HUES64 (cell line): ENCODE data around the gene MCFD2.
A peak's percentile ranks its signal among the peaks of the same experiment; 100 is the strongest.

Source experiments
- H3K27ac ChIP-seq: 2 replicates; pipeline ENCODE4 v1.7.0; 2013; ENCODE audit warnings: low read depth, low read length, inconsistent platforms
- H3K27me3 ChIP-seq: 2 replicates; pipeline ENCODE4 v1.6.1; 2013; ENCODE audit warnings: mild to moderate bottlenecking, low read length; ENCODE audit not compliant: insufficient read depth
- H3K36me3 ChIP-seq: 2 replicates; pipeline ENCODE4 v1.6.1; 2013; ENCODE audit warnings: mild to moderate bottlenecking, low read length; ENCODE audit not compliant: insufficient read depth
- H3K4me1 ChIP-seq: 2 replicates; pipeline ENCODE4 v1.6.1; 2013; ENCODE audit warnings: mild to moderate bottlenecking, low read length, moderate library complexity; ENCODE audit not compliant: insufficient read depth
- H3K4me3 ChIP-seq: 2 replicates; pipeline ENCODE4 v1.5.1; 2013; ENCODE audit warnings: mild to moderate bottlenecking, low read length, moderate library complexity
- H3K9ac ChIP-seq: 2 replicates; pipeline ENCODE4 v1.6.1; 2013; ENCODE audit warnings: mild to moderate bottlenecking, low read depth, low read length
- H3K9me3 ChIP-seq: 2 replicates; pipeline ENCODE4 v1.6.1; 2013; ENCODE audit warnings: low read depth, low read length; ENCODE audit not compliant: insufficient read depth
- WGBS: fragments of 150-250, 120-280 bp; methylation state at CpG from one replicate; pipeline ENCODE4 v1.1.7; 2013; ENCODE audit warnings: missing lambda C conversion rate; 5-methylcytosine and 5-hydroxymethylcytosine counted together

Gene MCFD2

GRCh38 chr2:46936566-46936965 lies 21.0 kb upstream of the MCFD2 start:
- H3K9ac ChIP-seq = no peak overlapping the region
- H3K36me3 ChIP-seq = no peaks in the 10 kb centered on the region
- H3K4me1 ChIP-seq = peaks cover 12% of the 10 kb centered on the region
- H3K27me3 ChIP-seq = peaks cover 8% of the 10 kb centered on the region
- no peak overlapping the region for H3K4me3 ChIP-seq
- H3K9me3 ChIP-seq = no peaks in the 10 kb centered on the region
- no peak overlapping the region for H3K27ac ChIP-seq
- WGBS = 94% methylated on average over 5 of the region's 5 CpGs

DNA sequence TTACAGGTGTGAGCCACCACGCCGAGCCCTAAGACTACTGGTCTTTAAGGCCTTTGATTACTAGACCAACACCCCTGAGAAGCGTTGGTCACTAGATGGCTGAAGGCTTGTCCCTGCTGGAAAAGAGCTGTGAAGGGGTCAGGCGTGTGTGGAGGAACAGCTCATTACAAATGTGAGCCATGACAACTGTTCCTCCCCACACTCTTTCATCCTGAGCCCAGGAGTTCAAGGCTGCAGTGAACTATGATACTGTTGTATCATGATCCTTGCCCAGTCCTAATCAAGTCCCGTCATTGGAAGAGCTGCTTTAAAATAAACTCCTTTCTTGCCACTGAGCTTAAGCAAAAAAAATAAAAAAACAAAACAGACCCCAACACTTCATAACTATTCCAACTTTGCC lies 19.5 kb upstream of the MCFD2 start:
- H3K4me3 ChIP-seq = no peak overlapping the region

DNA sequence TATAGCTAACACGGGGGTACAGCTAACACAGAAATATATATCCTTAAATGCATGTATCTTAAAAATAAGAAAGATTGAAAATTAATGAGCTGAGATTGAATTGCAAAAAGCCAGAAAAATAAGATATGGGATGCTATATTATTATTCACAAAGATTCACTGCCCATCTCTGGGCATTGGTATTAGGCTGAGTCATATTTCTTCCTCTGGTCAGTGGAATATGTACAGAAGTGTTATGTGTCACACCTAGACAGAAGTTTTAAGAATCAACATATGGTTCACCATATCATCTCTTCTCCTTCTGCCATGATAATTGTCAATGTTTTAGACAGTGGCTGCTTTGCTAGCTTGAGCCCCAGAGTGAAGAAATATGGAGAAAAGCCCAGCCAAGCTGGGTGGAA lies 14.0 kb upstream of the MCFD2 start:
- H3K9ac ChIP-seq = no peak overlapping the region

More for the DNA sequence above, 19.5 kb upstream of the MCFD2 start:
- no peaks in the 10 kb centered on the region for H3K9me3 ChIP-seq
- H3K9ac ChIP-seq = no peak overlapping the region
- H3K4me1 ChIP-seq = peaks cover 8% of the 10 kb centered on the region
- H3K27ac ChIP-seq = no peak overlapping the region
- peaks cover 8% of the 10 kb centered on the region for H3K27me3 ChIP-seq
- WGBS = 97% methylated on average over 5 of the region's 5 CpGs
- H3K36me3 ChIP-seq = no peaks in the 10 kb centered on the region

GRCh38 chr2:46926863-46927262 lies 11.3 kb upstream of the MCFD2 start:
- H3K9ac ChIP-seq = no peak overlapping the region
- no peak overlapping the region for H3K4me3 ChIP-seq
- no peak overlapping the region for H3K27ac ChIP-seq
- peaks cover 14% of the 10 kb centered on the region; the same call in 1 of the 2 replicates for H3K9me3 ChIP-seq
- no peaks in the 10 kb centered on the region for H3K36me3 ChIP-seq
- no peaks in the 10 kb centered on the region for H3K27me3 ChIP-seq
- WGBS = 94% methylated on average over 2 of the region's 2 CpGs
- peaks cover 9% of the 10 kb centered on the region; the same call in 1 of the 2 replicates for H3K4me1 ChIP-seq

More for the DNA sequence above, 14.0 kb upstream of the MCFD2 start:
- Histone ChIP-seq H3K9me3 (peaks cover 14% of the 10 kb centered on the region; the same call in 1 of the 2 replicates), H3K4me1 (peaks cover 9% of the 10 kb centered on the region; the same call in 1 of the 2 replicates), H3K27me3 (no peaks in the 10 kb centered on the region), H3K36me3 (no peaks in the 10 kb centered on the region), H3K4me3 (no peak overlapping the region), H3K27ac (no peak overlapping the region)
- no CpG with 5 or more reads among the region's 1 CpG for WGBS

- Histone ChIP-seq H3K4me3 (peak overlapping the region; percentile 9; the same call in 1 of the 2 replicates), H3K27me3 (no peaks in the 10 kb centered on the region), H3K9ac (no peak overlapping the region), H3K36me3 (no peaks in the 10 kb centered on the region), H3K9me3 (peaks cover 14% of the 10 kb centered on the region; the same call in 1 of the 2 replicates), H3K27ac (peak overlapping the region; percentile 56; the same call in 1 of the 2 replicates), H3K4me1 (peaks cover 9% of the 10 kb centered on the region; the same call in 1 of the 2 replicates)
- 73% methylated on average over 6 of the region's 6 CpGs for WGBS
Measured at GRCh38 chr2:46925474-46926351, 10.1 kb upstream of the MCFD2 start.

DNA sequence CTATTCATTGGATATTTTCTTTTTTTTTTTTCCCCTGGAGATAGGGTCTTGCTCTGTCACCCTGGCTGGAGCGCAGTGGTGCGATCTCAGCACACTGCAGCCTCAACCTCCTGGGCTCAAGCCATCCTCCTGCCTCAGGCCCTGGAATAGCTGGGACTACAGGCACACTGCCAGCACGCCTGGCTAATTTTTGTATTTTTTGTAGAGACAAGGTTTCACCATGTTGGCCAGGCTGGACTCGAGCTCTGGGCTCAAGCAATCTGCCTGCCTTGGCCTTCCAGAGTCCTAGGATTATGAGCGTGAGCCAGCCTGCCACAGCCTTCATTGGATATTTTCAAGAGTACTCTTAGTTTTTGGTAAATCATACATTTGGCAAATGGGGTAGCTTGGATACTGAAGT lies 9.0 kb upstream of the MCFD2 start:
- Histone ChIP-seq H3K36me3 (no peaks in the 10 kb centered on the region), H3K27ac (no peak overlapping the region), H3K4me1 (peaks cover 9% of the 10 kb centered on the region; the same call in 1 of the 2 replicates), H3K27me3 (no peaks in the 10 kb centered on the region), H3K9me3 (peaks cover 14% of the 10 kb centered on the region; the same call in 1 of the 2 replicates), H3K9ac (no peak overlapping the region), H3K4me3 (no peak overlapping the region)
- 95% methylated on average over 5 of the region's 5 CpGs for WGBS

DNA sequence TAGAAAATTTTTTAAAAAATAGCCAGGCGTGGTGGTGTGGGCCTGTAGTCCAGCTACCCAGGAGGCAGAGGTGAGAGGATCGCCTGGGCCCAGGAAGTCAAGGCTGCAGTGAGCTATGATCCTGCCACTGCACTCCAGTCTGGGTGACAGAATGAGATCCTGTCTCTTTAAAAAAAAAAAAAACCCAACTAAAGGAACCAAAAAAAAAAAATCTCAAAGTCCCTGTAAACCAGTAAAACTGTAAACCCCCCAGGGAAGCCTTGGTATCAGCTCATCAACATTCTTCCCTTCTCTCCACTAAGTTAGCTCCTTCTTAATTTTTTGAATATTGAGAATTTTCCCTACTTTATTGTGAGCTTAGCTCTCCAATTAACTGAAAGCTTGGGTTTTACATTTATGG lies 8.4 kb upstream of the MCFD2 start:
- H3K4me3 ChIP-seq = no peak overlapping the region

DNA sequence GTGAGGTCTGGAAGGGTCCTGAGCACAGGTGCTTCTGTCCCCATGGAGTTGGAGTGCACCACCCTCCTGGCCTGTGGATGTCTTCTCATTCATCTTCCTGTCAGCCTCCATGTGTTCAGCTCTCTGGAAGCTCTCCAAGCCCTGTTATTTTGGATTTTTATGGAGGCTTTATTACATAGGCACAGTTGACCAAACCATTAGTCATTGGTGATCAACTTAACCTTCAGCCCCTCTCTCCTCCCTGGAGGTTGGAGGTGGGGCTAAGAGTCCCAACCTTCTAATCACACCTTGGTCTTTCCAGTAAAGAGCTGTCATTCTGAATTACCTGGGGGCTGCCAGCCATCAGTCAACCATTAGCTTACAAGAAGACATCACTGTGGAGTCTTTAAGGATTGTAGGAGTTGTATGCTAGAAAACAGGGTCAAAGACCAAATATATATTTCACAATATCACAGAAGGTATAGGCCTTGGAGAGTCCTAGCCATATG lies 7.5 kb upstream of the MCFD2 start:
- Histone ChIP-seq H3K36me3 (no peaks in the 10 kb centered on the region), H3K27me3 (no peaks in the 10 kb centered on the region), H3K4me3 (no peak overlapping the region), H3K9ac (no peak overlapping the region), H3K4me1 (peaks cover 9% of the 10 kb centered on the region; the same call in 1 of the 2 replicates), H3K9me3 (peaks cover 12% of the 10 kb centered on the region; the same call in 1 of the 2 replicates), H3K27ac (no peak overlapping the region)

More for the DNA sequence above, 8.4 kb upstream of the MCFD2 start:
- H3K9ac ChIP-seq = no peak overlapping the region
- peaks cover 9% of the 10 kb centered on the region; the same call in 1 of the 2 replicates for H3K4me1 ChIP-seq
- H3K27me3 ChIP-seq = no peaks in the 10 kb centered on the region
- no peaks in the 10 kb centered on the region for H3K36me3 ChIP-seq
- H3K27ac ChIP-seq = no peak overlapping the region
- H3K9me3 ChIP-seq = peaks cover 14% of the 10 kb centered on the region; the same call in 1 of the 2 replicates
- WGBS = 93% methylated on average over 2 of the region's 2 CpGs

GRCh38 chr2:46922606-46923005 lies 7.0 kb upstream of the MCFD2 start:
- H3K27ac ChIP-seq = no peak overlapping the region
- WGBS = 93% methylated on average over 4 of the region's 4 CpGs
- peaks cover 11% of the 10 kb centered on the region; the same call in 1 of the 2 replicates for H3K9me3 ChIP-seq
- H3K9ac ChIP-seq = no peak overlapping the region
- H3K4me3 ChIP-seq = no peak overlapping the region
- H3K36me3 ChIP-seq = no peaks in the 10 kb centered on the region
- H3K4me1 ChIP-seq = peaks cover 9% of the 10 kb centered on the region; the same call in 1 of the 2 replicates
- H3K27me3 ChIP-seq = no peaks in the 10 kb centered on the region

DNA sequence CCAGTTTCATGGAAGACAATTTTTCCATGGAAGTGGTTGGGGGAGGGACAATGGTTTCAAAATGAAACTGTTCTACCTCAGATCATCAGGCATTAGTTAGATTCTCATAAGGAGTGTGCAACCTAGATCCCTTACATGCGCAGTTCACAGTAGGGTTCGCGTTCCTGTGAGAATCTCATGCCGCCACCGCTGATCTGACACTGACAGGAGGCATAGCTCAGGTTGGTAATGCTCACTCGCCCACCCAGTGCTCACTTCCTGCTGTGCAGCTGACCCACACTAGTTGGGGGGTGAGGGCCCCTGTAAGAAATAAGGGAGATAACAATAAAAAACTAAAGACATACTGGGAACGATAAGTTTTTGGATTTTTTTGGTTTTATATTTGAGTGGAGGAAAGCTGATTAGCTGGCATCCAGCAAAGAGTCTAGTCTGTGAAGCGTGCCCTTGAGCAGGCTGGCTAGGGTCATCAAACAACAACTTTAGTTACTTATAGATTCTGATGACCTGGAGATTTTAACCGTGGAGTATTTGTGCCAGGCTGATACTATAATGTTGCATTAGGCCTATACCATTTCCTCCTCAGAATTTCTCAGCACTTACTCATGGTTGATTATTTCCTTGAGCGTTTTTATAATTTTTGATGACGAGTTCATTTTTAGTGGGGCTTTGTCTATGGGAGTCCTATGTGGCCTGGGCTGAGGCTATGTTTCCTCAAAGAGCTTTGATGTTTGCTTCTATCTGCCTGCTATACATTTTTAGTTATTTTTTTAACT lies 6.3 kb upstream of the MCFD2 start:
- 91% methylated on average over 11 of the region's 11 CpGs for WGBS
- peaks cover 9% of the 10 kb centered on the region; the same call in 1 of the 2 replicates for H3K4me1 ChIP-seq
- H3K9ac ChIP-seq = no peak overlapping the region
- no peaks in the 10 kb centered on the region for H3K27me3 ChIP-seq
- H3K4me3 ChIP-seq = no peak overlapping the region
- H3K9me3 ChIP-seq = peaks cover 8% of the 10 kb centered on the region; the same call in 1 of the 2 replicates
- H3K27ac ChIP-seq = no peak overlapping the region
- no peaks in the 10 kb centered on the region for H3K36me3 ChIP-seq
